ENCODE data around the gene RBBP7. TPM values are rescaled to one million over a fixed set of nuclear protein-coding genes. Genes with fewer than 3 reads are reported as not detected.
A peak's percentile ranks its signal among the peaks of the same experiment; 100 is the strongest.

The RBBP7 gene
- total RNA-seq, 1 experiment from 2014 or later, result 146 TPM

GRCh38 chrX:16842684-16843083 lies 27.5 kb downstream of the RBBP7 start:
- H4K20me1 ChIP-seq (ENCODE audit: insufficient read depth), result no peaks in the 10 kb centered on the region
- ChIA-PET CTCF (interaction anchor here (1.1 kb wide), 1 partner anchor 16 kb away, joined by 3 read pairs; no protein-coding TSS in a partner anchor), POLR2A (no interaction called here), RAD21 (ENCODE audit: low non-redundant PET in 1 of 2, low total read pairs in 2 of 2, uncharacterized antibody in 2 of 2, unreplicated experiment in 2 of 2) (no interaction called here)
- no peak overlapping the region for H3K9ac ChIP-seq (ENCODE audit: low read length)
- ATAC-seq (no peak), DNase-seq (ENCODE audit: low read depth, low spot score) (no peak)
- no peaks in the 10 kb centered on the region for H3K27me3 ChIP-seq (ENCODE audit: insufficient read depth, low read length)
- H3K9me2 ChIP-seq (ENCODE audit: insufficient read depth), result no peaks in the 10 kb centered on the region
- H3K4me3 ChIP-seq (replicated peaks in 1 of 2; ENCODE audit: low read depth in 1 of 2, low read length in 2 of 2), result no peak overlapping the region
- BruUV-seq (replicated peaks), result TSS peak; percentile 18
- no peaks in the 10 kb centered on the region for H3K79me2 ChIP-seq (ENCODE audit: insufficient read depth, low read length)
- peaks cover 7 to 10% of the 10 kb centered on the region in 2 experiments; a peak in 2 of 4 replicates for H3K36me3 ChIP-seq (ENCODE audit: control insufficient read depth in 1 of 2, insufficient read depth in 2 of 2, low read length in 2 of 2)
- no peak overlapping the region for H3K4me2 ChIP-seq (ENCODE audit: low read length)
- intact Hi-C loops (cut with micrococcal nuclease), result no loop called here
- H3K9me3 ChIP-seq (ENCODE audit: control insufficient read depth in 1 of 2, insufficient read depth in 1 of 2, low read depth in 1 of 2, low read length in 2 of 2), result no peaks in the 10 kb centered on the region
- H3K27ac ChIP-seq (ENCODE audit: low read depth, low read length), result no peak overlapping the region
- no peak overlapping the region for H2AFZ ChIP-seq (ENCODE audit: low read depth, low read length, poor library complexity, severe bottlenecking)
- peaks cover 0 to 18% of the 10 kb centered on the region in 2 experiments; a peak in 3 of 4 replicates for H3K4me1 ChIP-seq (ENCODE audit: control insufficient read depth in 1 of 2, insufficient read depth in 2 of 2, low read length in 2 of 2)
- TF ChIP-seq ELF1 (IDR thresholded peaks at IDR 0.05; ENCODE audit: borderline replicate concordance, low read depth) (no peak), YY1 (IDR thresholded peaks at IDR 0.05; ENCODE audit: extremely low read depth, insufficient replicate concordance, low read depth, low read length) (no peak), POLR2A (IDR thresholded peaks at IDR 0.05; ENCODE audit: borderline replicate concordance, extremely low read depth, insufficient read depth, insufficient read length) (no peak), ZNF274 (IDR thresholded peaks at IDR 0.05; ENCODE audit: low read depth, low read length) (no peak), ATF3 (IDR thresholded peaks at IDR 0.05) (no peak), CTCF (IDR thresholded peaks at IDR 0.05 in 2 of 3, conservative IDR thresholded peaks at IDR 0.05 in 1 of 3; ENCODE audit: borderline replicate concordance in 1 of 3, insufficient read depth in 1 of 3, low read depth in 2 of 3, low read length in 2 of 3) (no peak), REST (IDR thresholded peaks at IDR 0.05; ENCODE audit: low read depth) (no peak), POLR2AphosphoS5 (IDR thresholded peaks at IDR 0.05; ENCODE audit: low read depth, low read length) (no peak), EGR1 (IDR thresholded peaks at IDR 0.05; ENCODE audit: low read depth) (no peak), FOSL1 (IDR thresholded peaks at IDR 0.05; ENCODE audit: low read depth) (no peak), EZH2 (IDR thresholded peaks at IDR 0.05) (no peak), CEBPB (IDR thresholded peaks at IDR 0.05; ENCODE audit: low read depth) (no peak), MAX (IDR thresholded peaks at IDR 0.05) (no peak), JUND (IDR thresholded peaks at IDR 0.05) (no peak), ZBTB33 (IDR thresholded peaks at IDR 0.05; ENCODE audit: extremely low read depth, insufficient replicate concordance, low read length) (no peak), RAD21 (IDR thresholded peaks at IDR 0.05; ENCODE audit: low read depth) (no peak), SIN3A (IDR thresholded peaks at IDR 0.05; ENCODE audit: low read depth) (no peak)

Data from HCT116 (cell line).